ENCODE results near the gene INSYN1.

INSYN1 gene

GRCh38 chr15:73724212-73724611 lies 28.9 kb downstream of the INSYN1 start:
- no peak overlapping the region for H3K4me3 ChIP-seq (ENCODE audit: low read depth, low read length)
- TF ChIP-seq CTCF (IDR thresholded peaks at IDR 0.05; ENCODE audit: control insufficient read depth, extremely low read depth, insufficient read depth) = no peak
- DNase-seq (ENCODE audit: low read depth) = no peak

- no peak for DNase-seq (ENCODE audit: low read depth)
- no peak overlapping the region for H3K4me3 ChIP-seq (ENCODE audit: low read depth, low read length)
- TF ChIP-seq CTCF (IDR thresholded peaks at IDR 0.05; ENCODE audit: control insufficient read depth, extremely low read depth, insufficient read depth) = no peak
Observed at GRCh38 chr15:73723191-73723590, 30.0 kb downstream of the INSYN1 start.

- no peak overlapping the region for H3K4me3 ChIP-seq (ENCODE audit: low read depth, low read length)
- no peak for DNase-seq (ENCODE audit: low read depth)
- TF ChIP-seq CTCF (IDR thresholded peaks at IDR 0.05; ENCODE audit: control insufficient read depth, extremely low read depth, insufficient read depth) = no peak
Observed at GRCh38 chr15:73722425-73722824, 30.7 kb downstream of the INSYN1 start.

GRCh38 chr15:73718694-73719093 lies 34.5 kb downstream of the INSYN1 start:
- TF ChIP-seq CTCF (IDR thresholded peaks at IDR 0.05; ENCODE audit: control insufficient read depth, extremely low read depth, insufficient read depth) = no peak
- no peak overlapping the region for H3K4me3 ChIP-seq (ENCODE audit: low read depth, low read length)

GRCh38 chr15:73717802-73718201 lies 35.3 kb downstream of the INSYN1 start:
- no peak for DNase-seq (ENCODE audit: low read depth)
- no peak overlapping the region for H3K4me3 ChIP-seq (ENCODE audit: low read depth, low read length)
- 0 out of 2 replicates have a peak, but pooled peaks have one; percentile 20 for TF ChIP-seq CTCF (IDR thresholded peaks at IDR 0.05; ENCODE audit: control insufficient read depth, extremely low read depth, insufficient read depth)

More at GRCh38 chr15:73718694-73719093, 34.5 kb downstream of the INSYN1 start:
- DNase-seq (ENCODE audit: low read depth) = no peak

- no peak for TF ChIP-seq CTCF (IDR thresholded peaks at IDR 0.05; ENCODE audit: control insufficient read depth, extremely low read depth, insufficient read depth)
- no peak for DNase-seq (ENCODE audit: low read depth)
- H3K4me3 ChIP-seq (ENCODE audit: low read depth, low read length) = no peak overlapping the region
Observed at GRCh38 chr15:73717206-73717605, 35.9 kb downstream of the INSYN1 start.

- no peak for TF ChIP-seq CTCF (IDR thresholded peaks at IDR 0.05; ENCODE audit: control insufficient read depth, extremely low read depth, insufficient read depth)
- no peak overlapping the region for H3K4me3 ChIP-seq (ENCODE audit: low read depth, low read length)
- DNase-seq (ENCODE audit: low read depth) = peak; percentile 74
Observed at GRCh38 chr15:73716417-73716816, 36.7 kb downstream of the INSYN1 start.
